ENCODE results near the gene FZD7. TPM values are rescaled to one million over a fixed set of nuclear protein-coding genes. Genes with fewer than 3 reads are reported as not detected.

Gene FZD7
- total RNA-seq, 1 experiment from 2014 or later = 302 TPM

GRCh38 chr2:202023904-202024266, 9.8 kb upstream of the FZD7 start:
- no peak overlapping the region for H2BK20ac ChIP-seq (ENCODE audit: low read depth, low read length, poor library complexity, severe bottlenecking)
- H3K4me1 ChIP-seq (ENCODE audit: insufficient read depth, low read length) = peaks cover 18% of the 10 kb centered on the region; the same call in 1 of the 2 replicates
- no peak overlapping the region for H3K56ac ChIP-seq (ENCODE audit: insufficient read length, low read depth, low read length)
- peak overlapping the region; percentile 1 for H2AK5ac ChIP-seq (ENCODE audit: insufficient read length, low read length)
- no peak overlapping the region for H3K4ac ChIP-seq (ENCODE audit: low read depth, low read length)
- H3K27me3 ChIP-seq (ENCODE audit: insufficient read depth, low read length) = peaks cover 2% of the 10 kb centered on the region; the same call in 1 of the 2 replicates
- H3T11ph ChIP-seq (ENCODE audit: low read length) = no peak overlapping the region
- DNase-seq = peak; percentile 68
- no peaks in the 10 kb centered on the region for H3K23me2 ChIP-seq (ENCODE audit: insufficient read length, low read depth, low read length, poor library complexity, severe bottlenecking)
- no peak for TF ChIP-seq CTCF (conservative IDR thresholded peaks at IDR 0.05)
- no peaks in the 10 kb centered on the region for H3K79me2 ChIP-seq (ENCODE audit: insufficient read depth, low read length)
- no peak overlapping the region for H3K23ac ChIP-seq (ENCODE audit: insufficient read length, low read depth, low read length)
- H4K91ac ChIP-seq (ENCODE audit: insufficient read length, low read depth, low read length) = no peak overlapping the region
- H3K9me3 ChIP-seq (ENCODE audit: control insufficient read depth, low read depth, low read length) = no peaks in the 10 kb centered on the region
- H2BK120ac ChIP-seq (ENCODE audit: low read depth, low read length, poor library complexity, severe bottlenecking) = no peak overlapping the region
- peak overlapping the region; percentile 65 for H3K27ac ChIP-seq (ENCODE audit: insufficient read length, low read depth, low read length)
- no peak overlapping the region for H4K8ac ChIP-seq (replicated peaks; ENCODE audit: insufficient read length, low read depth, low read length)
- no CpG with 5 or more reads among the region's 8 CpGs for WGBS (ENCODE audit: extremely low coverage, insufficient read length, low lambda C conversion rate)
- H3K79me1 ChIP-seq (ENCODE audit: insufficient read depth, low read depth, low read length, poor library complexity, severe bottlenecking) = no peaks in the 10 kb centered on the region
- Mint-ChIP-seq H3K27me3 (ENCODE audit: low read depth) (peaks cover 6% of the 10 kb centered on the region), H3K36me3 (ENCODE audit: insufficient read depth in 1 of 3, low read depth in 3 of 3) (no peaks in the 10 kb centered on the region; a peak in 1 of 7 replicates), H3K9me3 (no peaks in the 10 kb centered on the region), H3K4me3 (peak overlapping the region; percentile 3 to 65; a peak in 4 of 5 replicates), H3K27ac (peak overlapping the region; percentile 97 to 98 (median 98)), H3K4me1 (peaks cover 54 to 60% of the 10 kb centered on the region in 2 experiments)
- peak overlapping the region; percentile 16 for H2BK12ac ChIP-seq (ENCODE audit: insufficient read length, low read depth, low read length)
- peak overlapping the region; percentile 22; the same call in 1 of the 2 replicates for H3K14ac ChIP-seq (ENCODE audit: insufficient read depth, low read length)
- no peak overlapping the region for H2BK5ac ChIP-seq (ENCODE audit: insufficient read length, low read length)
- peak overlapping the region; percentile 5 for H3K9ac ChIP-seq (ENCODE audit: extremely low read depth, insufficient read length, low read length)
- H4K5ac ChIP-seq (ENCODE audit: insufficient read length, low read depth, low read length) = no peak overlapping the region
- peak overlapping the region; percentile 8 for H3K18ac ChIP-seq (ENCODE audit: insufficient read length, low read depth, low read length)
- H3K4me2 ChIP-seq (ENCODE audit: insufficient read depth, insufficient read length, low read length) = peak overlapping the region; percentile 20
- no peak overlapping the region for H2AFZ ChIP-seq (ENCODE audit: low read length)
- no peaks in the 10 kb centered on the region for H4K20me1 ChIP-seq (ENCODE audit: control insufficient read depth, insufficient read depth, insufficient read length)
- no peak overlapping the region for H2BK15ac ChIP-seq (ENCODE audit: low read depth, low read length)

Data from H9 (cell line).